Glutamatergic neuron (in vitro differentiated cells): Measurements from ENCODE around the gene SLC25A51. TPM values are rescaled to one million over a fixed set of nuclear protein-coding genes. Genes with fewer than 3 reads are reported as not detected.

ENCODE experiments used
- DNase-seq: peaks from one replicate; pipeline ENCODE4 v3.0.0; 2022
- H3K27ac Mint-ChIP-seq: one replicate; pipeline ENCODE4 v1.8.0; 2020; ENCODE audit warnings: mild to moderate bottlenecking, mixed read lengths, inconsistent platforms; ENCODE audit not compliant: unreplicated experiment
- H3K27me3 Mint-ChIP-seq: one replicate; pipeline ENCODE4 v1.8.0; 2020; ENCODE audit warnings: mild to moderate bottlenecking, moderate library complexity, mixed read lengths, inconsistent platforms; ENCODE audit not compliant: unreplicated experiment
- H3K36me3 Mint-ChIP-seq: one replicate; pipeline ENCODE4 v1.8.0; 2020; ENCODE audit warnings: mild to moderate bottlenecking, mixed read lengths, inconsistent platforms; ENCODE audit not compliant: unreplicated experiment
- H3K4me1 Mint-ChIP-seq: one replicate; pipeline ENCODE4 v1.8.0; 2020; ENCODE audit warnings: mild to moderate bottlenecking, low read depth, mixed read lengths, inconsistent platforms; ENCODE audit not compliant: unreplicated experiment
- H3K4me3 Mint-ChIP-seq: one replicate; pipeline ENCODE4 v1.8.0; 2020; ENCODE audit warnings: mild to moderate bottlenecking, mixed read lengths, inconsistent platforms; ENCODE audit not compliant: unreplicated experiment
- H3K9me3 Mint-ChIP-seq: one replicate; pipeline ENCODE4 v1.8.0; 2020; ENCODE audit warnings: mild to moderate bottlenecking, moderate library complexity, mixed read lengths, inconsistent platforms; ENCODE audit not compliant: unreplicated experiment
- total RNA-seq: library from RNA; stranded (reverse); fragmentation: NEBNext Ultra II Directional; extraction: Animal tissue kit (Norgen Biotek cat#: 25700); gene quantifications from one replicate; pipeline ENCODE4 v1.2.1, GENCODE V29; 2021; ENCODE audit not compliant: unreplicated experiment
- TF ChIP-seq, protein P1 (sequence below): fragments of 200-600 bp; sonication (generic); IDR thresholded peaks from one replicate; pipeline ENCODE4 v1.5.0; 2021; ENCODE audit not compliant: partially characterized antibody, unreplicated experiment

SLC25A51 gene
- total RNA-seq, 1 donor from 2014 or later = 48.6 TPM

DNA sequence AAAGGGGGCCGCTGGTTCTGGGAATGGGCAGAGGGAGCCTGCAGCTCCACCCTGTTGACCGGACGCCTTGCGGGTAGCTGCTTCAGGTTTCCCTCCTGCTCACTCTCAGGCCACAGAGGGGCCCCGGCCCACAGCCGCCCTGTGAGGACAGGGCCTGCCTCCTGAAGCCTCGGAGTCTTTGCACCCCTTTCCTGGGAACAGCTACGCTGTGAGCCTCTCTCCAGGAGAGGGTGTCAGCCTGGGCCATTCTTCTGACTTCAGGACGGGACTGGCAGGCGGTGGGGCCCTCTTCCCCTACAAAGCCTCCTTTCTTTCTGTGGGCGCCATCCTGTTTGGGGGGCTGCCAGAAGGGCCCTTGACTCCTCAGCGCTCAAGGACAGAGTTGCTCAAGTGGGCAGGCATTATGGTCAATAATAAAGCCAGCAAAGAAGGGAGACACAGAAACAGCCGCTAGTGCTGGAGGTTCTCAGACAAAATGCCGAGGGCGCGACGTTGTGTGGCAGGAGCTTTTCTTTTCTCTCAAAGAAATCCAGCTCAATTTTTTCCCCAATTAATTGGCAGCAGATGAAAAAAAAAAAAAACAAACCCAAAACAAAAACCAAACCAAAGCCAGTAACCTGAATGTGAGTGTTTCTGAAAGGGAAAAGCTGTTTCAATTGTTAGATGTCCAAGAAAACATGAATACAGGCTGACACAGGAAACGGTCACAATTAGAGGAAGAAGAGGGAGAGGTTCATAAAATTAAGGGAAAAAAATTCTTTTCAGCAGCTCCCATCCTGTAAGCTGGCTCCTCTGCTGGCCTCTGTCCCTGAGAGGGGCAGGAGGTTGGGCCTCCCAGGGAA lies 12.8 kb upstream of the SLC25A51 start:
- Mint-ChIP-seq H3K27ac (no peak overlapping the region), H3K9me3 (peaks cover 19% of the 10 kb centered on the region), H3K4me3 (no peak overlapping the region), H3K27me3 (peaks cover 15% of the 10 kb centered on the region), H3K36me3 (peaks cover 5% of the 10 kb centered on the region), H3K4me1 (peaks cover 39% of the 10 kb centered on the region)
- no peak for DNase-seq
- TF ChIP-seq, protein P1, sequence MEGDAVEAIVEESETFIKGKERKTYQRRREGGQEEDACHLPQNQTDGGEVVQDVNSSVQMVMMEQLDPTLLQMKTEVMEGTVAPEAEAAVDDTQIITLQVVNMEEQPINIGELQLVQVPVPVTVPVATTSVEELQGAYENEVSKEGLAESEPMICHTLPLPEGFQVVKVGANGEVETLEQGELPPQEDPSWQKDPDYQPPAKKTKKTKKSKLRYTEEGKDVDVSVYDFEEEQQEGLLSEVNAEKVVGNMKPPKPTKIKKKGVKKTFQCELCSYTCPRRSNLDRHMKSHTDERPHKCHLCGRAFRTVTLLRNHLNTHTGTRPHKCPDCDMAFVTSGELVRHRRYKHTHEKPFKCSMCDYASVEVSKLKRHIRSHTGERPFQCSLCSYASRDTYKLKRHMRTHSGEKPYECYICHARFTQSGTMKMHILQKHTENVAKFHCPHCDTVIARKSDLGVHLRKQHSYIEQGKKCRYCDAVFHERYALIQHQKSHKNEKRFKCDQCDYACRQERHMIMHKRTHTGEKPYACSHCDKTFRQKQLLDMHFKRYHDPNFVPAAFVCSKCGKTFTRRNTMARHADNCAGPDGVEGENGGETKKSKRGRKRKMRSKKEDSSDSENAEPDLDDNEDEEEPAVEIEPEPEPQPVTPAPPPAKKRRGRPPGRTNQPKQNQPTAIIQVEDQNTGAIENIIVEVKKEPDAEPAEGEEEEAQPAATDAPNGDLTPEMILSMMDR = no peak

DNA sequence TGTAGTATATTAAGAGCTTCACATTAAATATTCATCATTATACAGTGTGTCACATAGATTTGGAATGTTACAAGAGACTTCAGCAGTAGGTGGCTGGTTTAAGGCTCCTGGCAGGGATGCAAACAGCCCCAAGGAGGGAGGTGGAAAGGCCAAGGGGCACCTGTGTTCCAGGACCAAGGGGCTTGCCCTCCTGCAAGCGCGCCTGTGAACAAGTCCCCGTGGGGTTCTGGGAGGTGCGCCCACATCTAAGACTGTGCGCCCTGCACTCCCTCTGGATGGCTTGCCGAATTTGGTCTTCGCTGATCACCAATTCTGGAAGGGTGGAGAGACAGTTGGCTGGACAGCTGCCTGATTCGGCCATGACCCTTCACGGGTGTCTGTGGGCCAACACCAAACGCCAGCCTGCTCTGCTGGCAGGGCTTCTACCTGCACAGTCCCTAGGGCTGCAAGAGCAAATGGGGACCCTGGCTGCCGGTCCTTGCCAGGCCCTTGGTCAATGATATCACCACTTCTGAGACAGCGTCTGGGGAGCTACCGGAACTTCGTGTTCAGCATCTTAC lies 12.1 kb upstream of the SLC25A51 start:
- Mint-ChIP-seq H3K27me3 (peaks cover 15% of the 10 kb centered on the region), H3K4me3 (no peak overlapping the region), H3K4me1 (peaks cover 32% of the 10 kb centered on the region), H3K27ac (no peak overlapping the region), H3K36me3 (peaks cover 5% of the 10 kb centered on the region), H3K9me3 (peaks cover 13% of the 10 kb centered on the region)
- DNase-seq = no peak
- TF ChIP-seq, protein P1 = no peak

DNA sequence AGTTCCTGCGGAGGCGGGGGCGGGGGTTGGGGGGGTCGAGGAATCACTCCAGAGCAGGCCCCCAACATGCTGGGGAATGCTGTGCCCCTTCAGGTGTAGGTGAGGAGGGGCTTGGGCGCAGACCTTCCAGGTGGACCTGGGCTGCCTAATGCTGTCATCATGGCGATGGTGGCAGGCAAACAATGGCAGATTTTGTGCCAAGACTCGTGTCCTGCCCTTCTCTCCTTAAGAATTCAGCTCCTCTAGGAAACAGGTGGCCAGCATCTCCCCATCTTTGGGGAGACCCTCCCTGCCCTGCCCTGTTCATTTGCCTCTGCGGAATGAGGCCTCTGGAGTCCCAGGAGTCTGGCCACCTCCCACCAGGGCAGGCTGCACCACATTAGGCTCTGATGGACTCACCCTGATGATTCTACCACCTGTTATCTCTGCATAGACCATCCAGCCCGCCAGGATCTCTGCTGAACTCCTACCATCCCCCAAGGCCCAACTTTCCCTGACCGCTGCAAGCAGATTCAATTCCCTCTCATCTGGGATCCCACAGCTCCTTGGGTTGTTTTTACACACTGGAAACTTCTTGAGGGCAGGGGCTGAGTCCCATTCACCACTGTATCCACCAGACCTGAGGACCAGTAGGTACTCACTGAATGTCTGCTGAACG lies 10.9 kb upstream of the SLC25A51 start:
- Mint-ChIP-seq H3K4me3 (no peak overlapping the region), H3K9me3 (peaks cover 11% of the 10 kb centered on the region), H3K27me3 (peaks cover 17% of the 10 kb centered on the region), H3K4me1 (peaks cover 22% of the 10 kb centered on the region), H3K27ac (peak overlapping the region; percentile 62), H3K36me3 (peaks cover 5% of the 10 kb centered on the region)
- TF ChIP-seq, protein P1 = no peak
- DNase-seq = no peak

DNA sequence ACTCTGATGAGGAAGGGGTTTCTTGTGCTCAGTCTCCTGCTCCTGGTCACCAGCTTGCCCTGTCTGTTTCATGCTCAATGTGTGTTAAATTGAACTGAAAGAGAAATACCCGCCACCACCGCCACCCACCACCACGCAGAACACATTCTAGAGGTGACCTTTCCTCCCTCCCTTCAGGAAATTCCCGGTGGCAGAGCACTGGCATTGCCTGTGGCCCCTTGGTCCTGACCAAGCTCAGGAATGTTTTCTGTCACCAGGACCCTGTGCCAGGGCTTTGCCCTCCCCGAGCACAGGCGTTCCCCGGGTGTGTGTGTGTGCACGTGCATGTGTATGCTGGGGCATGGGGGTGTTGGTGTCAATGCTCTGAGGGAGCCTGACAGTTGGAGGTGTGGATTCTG lies 10.2 kb upstream of the SLC25A51 start:
- H3K4me1 Mint-ChIP-seq = peaks cover 17% of the 10 kb centered on the region
- peaks cover 17% of the 10 kb centered on the region for H3K27me3 Mint-ChIP-seq
- TF ChIP-seq, protein P1 = no peak
- DNase-seq = no peak
- H3K36me3 Mint-ChIP-seq = peaks cover 5% of the 10 kb centered on the region
- H3K4me3 Mint-ChIP-seq = no peak overlapping the region
- H3K27ac Mint-ChIP-seq = no peak overlapping the region
- peaks cover 11% of the 10 kb centered on the region for H3K9me3 Mint-ChIP-seq
